SK-N-SH (cell line): Measurements from ENCODE around the gene PEX14. TPM values are rescaled to one million over a fixed set of nuclear protein-coding genes. Genes with fewer than 3 reads are reported as not detected.

Source experiments
- CTCF ChIA-PET: fragments of 300-600, 350-600 bp; formaldehyde crosslinking; extraction: SDS; loops from one replicate; lab custom pipeline; 2021; lab: Yijun Ruan, JAX
- POLR2A ChIA-PET: fragments of 350-600 bp; sonication (Branson Sonifier 250); formaldehyde crosslinking; extraction: SDS; loops from one replicate; lab custom pipeline; 2020; ENCODE audit warnings: antibody characterized with exemption, inconsistent platforms; lab: Yijun Ruan, JAX
- DNase-seq: peaks from one replicate; pipeline ENCODE4 v3.0.0; 2012
- H2AFZ ChIP-seq: fragments of 200-600 bp; sonication (generic); 2 replicates; pipeline ENCODE4 v1.8.1; 2016; ENCODE audit warnings: antibody characterized with exemption, mild to moderate bottlenecking, low read depth
- H3F3A ChIP-seq: fragments of 200-600 bp; sonication (generic); replicated peaks from 2 replicates; pipeline ENCODE3; 2016; ENCODE audit warnings: antibody characterized with exemption, mild to moderate bottlenecking; ENCODE audit not compliant: insufficient read depth
- H3K27ac ChIP-seq, 2 experiments: fragments of 200-500 bp in 1 of 2; fragments of 200-600 bp in 1 of 2; sonication (Bioruptor generic) in 1 of 2; sonication (generic), shearing (Covaris generic) in 1 of 2; 2 replicates each; pipeline versions ENCODE4 v1.5.1 to v1.6.1; 2014 to 2016; ENCODE audit warnings: low read depth in 2 of 2, inconsistent platforms in 1 of 2, low read length in 1 of 2, mild to moderate bottlenecking in 1 of 2, mixed read lengths in 1 of 2
- H3K27me3 ChIP-seq: fragments of 200-600 bp; sonication (generic), shearing (Covaris generic); 2 replicates; pipeline ENCODE4 v1.6.1; 2016; ENCODE audit warnings: mixed run types; ENCODE audit not compliant: insufficient read depth
- H3K36me3 ChIP-seq, 2 experiments: fragments of 200-500 bp in 1 of 2; fragments of 200-600 bp in 1 of 2; sonication (Bioruptor generic) in 1 of 2; sonication (generic) in 1 of 2; replicated peaks in 1 of 2; 2 replicates each; pipeline versions ENCODE3 to v1.5.1; 2014 to 2016; ENCODE audit warnings: low read length in 1 of 2, mild to moderate bottlenecking in 1 of 2; ENCODE audit not compliant: insufficient read depth in 2 of 2, control insufficient read depth in 1 of 2
- H3K4me1 ChIP-seq, 2 experiments: fragments of 200-500 bp in 1 of 2; fragments of 200-600 bp in 1 of 2; sonication (Bioruptor generic) in 1 of 2; sonication (generic), shearing (Covaris generic) in 1 of 2; 2 replicates each; pipeline versions ENCODE4 v1.5.1 to v1.6.1; 2014 to 2016; ENCODE audit warnings: low read depth in 1 of 2, low read length in 1 of 2, mixed run types in 1 of 2; ENCODE audit not compliant: insufficient read depth in 2 of 2, control insufficient read depth in 1 of 2
- H3K4me2 ChIP-seq: fragments of 200-600 bp; sonication (generic), shearing (Covaris generic); 2 replicates; pipeline ENCODE4 v1.6.1; 2017; ENCODE audit warnings: mixed run types
- H3K4me3 ChIP-seq, 2 experiments: fragments of 200-500 bp in 1 of 2; fragments of 200-600 bp in 1 of 2; sonication (Bioruptor generic) in 1 of 2; sonication (generic), shearing (Covaris generic) in 1 of 2; 2 replicates each; pipeline versions ENCODE4 v1.5.1 to v1.8.1; 2014 to 2016; ENCODE audit warnings: low read depth in 2 of 2, inconsistent platforms in 1 of 2, low read length in 1 of 2, mild to moderate bottlenecking in 1 of 2, mixed read lengths in 1 of 2, moderate library complexity in 1 of 2
- H3K79me2 ChIP-seq: fragments of 200-600 bp; sonication (generic); 2 replicates; pipeline ENCODE4 v1.8.1; 2017; ENCODE audit warnings: mild to moderate bottlenecking; ENCODE audit not compliant: insufficient read depth
- H3K9ac ChIP-seq: fragments of 200-600 bp; sonication (generic); 2 replicates; pipeline ENCODE4 v1.6.1; 2017; ENCODE audit warnings: mixed run types
- H3K9me2 ChIP-seq: fragments of 200-600 bp; sonication (generic); 2 replicates; pipeline ENCODE4 v1.6.1; 2017; ENCODE audit warnings: mixed run types
- H3K9me3 ChIP-seq: fragments of 200-600 bp; sonication (generic); 2 replicates; pipeline ENCODE4 v1.6.1; 2017; ENCODE audit warnings: mixed run types, mild to moderate bottlenecking, moderate library complexity
- H4K20me1 ChIP-seq: fragments of 200-600 bp; sonication (generic); 2 replicates; pipeline ENCODE4 v1.6.1; 2017; ENCODE audit warnings: mild to moderate bottlenecking, mixed run types; ENCODE audit not compliant: insufficient read depth
- CHD2 ChIP-seq: fragments of 150-350 bp; IDR thresholded peaks from 2 replicates; pipeline ENCODE4 v1.6.1; 2018; ENCODE audit warnings: low read length; ENCODE audit not compliant: partially characterized antibody
- FOSL2 ChIP-seq: IDR thresholded peaks from 2 replicates; pipeline ENCODE4 v1.4.0; 2012; ENCODE audit warnings: low read depth, mild to moderate bottlenecking, moderate library complexity, borderline replicate concordance
- FOXM1 ChIP-seq: IDR thresholded peaks from 2 replicates; pipeline ENCODE4 v1.4.0; 2012; ENCODE audit warnings: low read depth, mild to moderate bottlenecking
- IRF3 ChIP-seq: fragments of 150-350 bp; IDR thresholded peaks from 2 replicates; pipeline ENCODE4 v1.6.1; 2016; ENCODE audit warnings: mild to moderate bottlenecking, low read depth, low read length
- MEF2A ChIP-seq: IDR thresholded peaks from 2 replicates; pipeline ENCODE4 v1.4.0; 2012; ENCODE audit warnings: low read depth, borderline replicate concordance
- MXI1 ChIP-seq: IDR thresholded peaks from 2 replicates; pipeline ENCODE4 v1.6.1; 2012; ENCODE audit warnings: mild to moderate bottlenecking, low read depth, low read length, improper control_type of control experiment
- RAD21 ChIP-seq: IDR thresholded peaks from 2 replicates; pipeline ENCODE4 v1.6.1; 2012; ENCODE audit warnings: mild to moderate bottlenecking, low read length
- REST ChIP-seq: IDR thresholded peaks from 2 replicates; pipeline ENCODE4 v1.6.1; 2012; ENCODE audit warnings: mild to moderate bottlenecking, low read depth, low read length, moderate library complexity
- SIN3A ChIP-seq: IDR thresholded peaks from 2 replicates; pipeline ENCODE4 v1.6.1; 2012; ENCODE audit warnings: low read depth, mild to moderate bottlenecking, low read length, moderate library complexity, borderline replicate concordance
- SMC3 ChIP-seq: IDR thresholded peaks from 2 replicates; pipeline ENCODE4 v1.6.1; 2012; ENCODE audit warnings: low read depth, low read length, improper control_type of control experiment
- TCF12 ChIP-seq: IDR thresholded peaks from 2 replicates; pipeline ENCODE4 v1.4.0; 2012
- YY1 ChIP-seq: IDR thresholded peaks from 2 replicates; pipeline ENCODE4 v1.4.0; 2012; ENCODE audit warnings: low read depth, mild to moderate bottlenecking
- WGBS: methylation state at CpG from one replicate; pipeline ENCODE4 v1.1.6; 2017; ENCODE audit warnings: low lambda C conversion rate; 5-methylcytosine and 5-hydroxymethylcytosine counted together
- polyA plus RNA-seq, 3 experiments: library from polyadenylated mRNA; depleted of rRNA; stranded (reverse); fragments of >200 nt; gene quantifications; 2 replicates each; pipeline ENCODE4 v1.2.3, GENCODE V29; 2012
- TF ChIP-seq, protein P1 (sequence below): IDR thresholded peaks from 2 replicates; pipeline ENCODE4; 2012
- TF ChIP-seq, protein P2 (sequence below): fragments of 150-350 bp; IDR thresholded peaks from 2 replicates; pipeline ENCODE4 v1.6.1; 2017; ENCODE audit warnings: antibody characterized with exemption, low read length, low read depth, borderline replicate concordance
- TF ChIP-seq, protein P3 (sequence below): fragments of 200-600 bp; sonication (generic); IDR thresholded peaks from 2 replicates; pipeline ENCODE4 v1.6.1; 2017; ENCODE audit warnings: antibody characterized with exemption, mild to moderate bottlenecking, moderate library complexity

PEX14 gene
- polyA plus RNA-seq, 1 of the 3 experiments (the other 2 are of a cell fraction) = 36.2 TPM

GRCh38 chr1:10597492-10598388 is 123.0 kb downstream of the PEX14 start:
- DNase-seq = no peak
- TF ChIP-seq MXI1 (no peak), SIN3A (no peak), SMC3 (no peak), IRF3 (no peak), MEF2A (no peak), TCF12 (no peak), FOSL2 (no peak), FOXM1 (no peak)
- TF ChIP-seq, protein P1, sequence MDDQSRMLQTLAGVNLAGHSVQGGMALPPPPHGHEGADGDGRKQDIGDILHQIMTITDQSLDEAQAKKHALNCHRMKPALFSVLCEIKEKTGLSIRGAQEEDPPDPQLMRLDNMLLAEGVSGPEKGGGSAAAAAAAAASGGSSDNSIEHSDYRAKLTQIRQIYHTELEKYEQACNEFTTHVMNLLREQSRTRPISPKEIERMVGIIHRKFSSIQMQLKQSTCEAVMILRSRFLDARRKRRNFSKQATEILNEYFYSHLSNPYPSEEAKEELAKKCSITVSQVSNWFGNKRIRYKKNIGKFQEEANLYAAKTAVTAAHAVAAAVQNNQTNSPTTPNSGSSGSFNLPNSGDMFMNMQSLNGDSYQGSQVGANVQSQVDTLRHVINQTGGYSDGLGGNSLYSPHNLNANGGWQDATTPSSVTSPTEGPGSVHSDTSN = no peak
- no peaks in the 10 kb centered on the region for H3K27me3 ChIP-seq
- no peaks in the 10 kb centered on the region for H3K9me3 ChIP-seq
- peaks cover 14% of the 10 kb centered on the region for H3F3A ChIP-seq
- H3K79me2 ChIP-seq = no peaks in the 10 kb centered on the region
- H4K20me1 ChIP-seq = no peaks in the 10 kb centered on the region
- no peak overlapping the region for H2AFZ ChIP-seq
- no peak overlapping the region for H3K4me3 ChIP-seq
- CTCF ChIA-PET = interaction anchor here (0.6 to 1.9 kb wide), 12 partner anchors 9 to 344 kb away, joined by 3 to 6 read pairs (median 4); no protein-coding TSS in a partner anchor
- WGBS = 97% methylated on average over 10 of the region's 13 CpGs
- peaks cover 20 to 23% of the 10 kb centered on the region in 2 experiments for H3K4me1 ChIP-seq
- H3K27ac ChIP-seq = peak overlapping the region in 1 of 2 experiments; percentile 16; a peak in 2 of 4 replicates
- POLR2A ChIA-PET = no interaction called here
- no peak overlapping the region for H3K4me2 ChIP-seq
- no peaks in the 10 kb centered on the region for H3K36me3 ChIP-seq
- no peak overlapping the region for H3K9ac ChIP-seq
- no peaks in the 10 kb centered on the region for H3K9me2 ChIP-seq

DNA sequence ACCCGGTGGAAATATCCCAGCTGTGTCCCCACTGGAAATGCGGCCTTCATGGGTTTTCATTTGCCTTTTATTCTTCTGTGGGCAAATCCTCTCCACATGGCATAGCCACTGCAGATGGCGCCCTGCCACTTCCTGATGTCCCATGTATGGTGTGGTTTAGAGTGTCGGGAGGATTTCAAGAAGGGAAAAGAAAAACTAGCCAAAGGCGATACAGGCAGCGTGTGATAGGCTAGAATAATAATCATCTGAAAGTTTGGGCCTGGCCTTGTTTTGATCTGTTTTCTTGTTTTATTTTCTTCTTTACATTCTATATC is 123.6 kb downstream of the PEX14 start:
- H4K20me1 ChIP-seq = no peaks in the 10 kb centered on the region
- no peak overlapping the region for H3K4me3 ChIP-seq
- H3K9me3 ChIP-seq = no peaks in the 10 kb centered on the region
- no peak overlapping the region for H3K9ac ChIP-seq
- ChIA-PET CTCF (interaction anchor here (0.6 to 1.9 kb wide), 9 partner anchors 8 to 269 kb away, joined by 3 to 6 read pairs (median 4); no protein-coding TSS in a partner anchor), POLR2A (no interaction called here)
- peak overlapping the region in 1 of 2 experiments; percentile 68; a peak in 2 of 4 replicates for H3K27ac ChIP-seq
- H3K4me1 ChIP-seq = peaks cover 20 to 23% of the 10 kb centered on the region in 2 experiments
- H3K4me2 ChIP-seq = no peak overlapping the region
- H3F3A ChIP-seq = peaks cover 14% of the 10 kb centered on the region
- 83% methylated on average over 6 of the region's 6 CpGs for WGBS
- no peak overlapping the region for H2AFZ ChIP-seq
- no peaks in the 10 kb centered on the region for H3K9me2 ChIP-seq
- no peaks in the 10 kb centered on the region for H3K36me3 ChIP-seq
- H3K27me3 ChIP-seq = no peaks in the 10 kb centered on the region
- peak; percentile 50 for DNase-seq
- H3K79me2 ChIP-seq = no peaks in the 10 kb centered on the region
- TF ChIP-seq REST = no peak
- 0 out of 2 replicates have a peak, but pooled peaks have one; percentile 25 for TF ChIP-seq MXI1
- TF ChIP-seq, protein P2, sequence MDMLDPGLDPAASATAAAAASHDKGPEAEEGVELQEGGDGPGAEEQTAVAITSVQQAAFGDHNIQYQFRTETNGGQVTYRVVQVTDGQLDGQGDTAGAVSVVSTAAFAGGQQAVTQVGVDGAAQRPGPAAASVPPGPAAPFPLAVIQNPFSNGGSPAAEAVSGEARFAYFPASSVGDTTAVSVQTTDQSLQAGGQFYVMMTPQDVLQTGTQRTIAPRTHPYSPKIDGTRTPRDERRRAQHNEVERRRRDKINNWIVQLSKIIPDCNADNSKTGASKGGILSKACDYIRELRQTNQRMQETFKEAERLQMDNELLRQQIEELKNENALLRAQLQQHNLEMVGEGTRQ = no peak
- TF ChIP-seq, protein P1 = no peak
- no peak for TF ChIP-seq YY1
- no peak for TF ChIP-seq CHD2
- TF ChIP-seq MEF2A = no peak
- TF ChIP-seq, protein P3, sequence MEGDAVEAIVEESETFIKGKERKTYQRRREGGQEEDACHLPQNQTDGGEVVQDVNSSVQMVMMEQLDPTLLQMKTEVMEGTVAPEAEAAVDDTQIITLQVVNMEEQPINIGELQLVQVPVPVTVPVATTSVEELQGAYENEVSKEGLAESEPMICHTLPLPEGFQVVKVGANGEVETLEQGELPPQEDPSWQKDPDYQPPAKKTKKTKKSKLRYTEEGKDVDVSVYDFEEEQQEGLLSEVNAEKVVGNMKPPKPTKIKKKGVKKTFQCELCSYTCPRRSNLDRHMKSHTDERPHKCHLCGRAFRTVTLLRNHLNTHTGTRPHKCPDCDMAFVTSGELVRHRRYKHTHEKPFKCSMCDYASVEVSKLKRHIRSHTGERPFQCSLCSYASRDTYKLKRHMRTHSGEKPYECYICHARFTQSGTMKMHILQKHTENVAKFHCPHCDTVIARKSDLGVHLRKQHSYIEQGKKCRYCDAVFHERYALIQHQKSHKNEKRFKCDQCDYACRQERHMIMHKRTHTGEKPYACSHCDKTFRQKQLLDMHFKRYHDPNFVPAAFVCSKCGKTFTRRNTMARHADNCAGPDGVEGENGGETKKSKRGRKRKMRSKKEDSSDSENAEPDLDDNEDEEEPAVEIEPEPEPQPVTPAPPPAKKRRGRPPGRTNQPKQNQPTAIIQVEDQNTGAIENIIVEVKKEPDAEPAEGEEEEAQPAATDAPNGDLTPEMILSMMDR = no peak
- TF ChIP-seq RAD21 = peak; percentile 83
